H7 (cell line): ENCODE measurements around the gene RBBP5. TPM values are rescaled to one million over a fixed set of nuclear protein-coding genes. Genes with fewer than 3 reads are reported as not detected.

Source experiments
- DNase-seq: peaks from one replicate; pipeline ENCODE4 v3.0.0; 2012
- H3K27me3 ChIP-seq: 2 replicates; pipeline ENCODE4 v1.6.0; 2011; ENCODE audit warnings: mild to moderate bottlenecking, low read length; ENCODE audit not compliant: control insufficient read depth, insufficient read depth
- H3K36me3 ChIP-seq: replicated peaks from 2 replicates; pipeline ENCODE4 v1.5.1; 2011; ENCODE audit warnings: low read length; ENCODE audit not compliant: control insufficient read depth, insufficient read depth
- H3K4me3 ChIP-seq: 2 replicates; pipeline ENCODE4 v1.5.1; 2011; ENCODE audit warnings: low read depth, mild to moderate bottlenecking, control low read depth, low read length, moderate library complexity; ENCODE audit not compliant: insufficient read depth
- total RNA-seq: library from RNA; depleted of rRNA; stranded (reverse); fragments of >200 nt; shearing (Covaris generic); gene quantifications from 2 replicates; pipeline ENCODE4 v1.2.3, GENCODE V29; 2014; rRNA removed

RBBP5 gene
- total RNA-seq, 1 experiment from 2014 or later: 21.7 TPM

GRCh38 chr1:205046870-205047269 lies 74.9 kb downstream of the RBBP5 start:
- Histone ChIP-seq H3K36me3 (no peaks in the 10 kb centered on the region), H3K27me3 (peaks cover 14% of the 10 kb centered on the region), H3K4me3 (no peak overlapping the region)
- DNase-seq: peak; percentile 67

DNA sequence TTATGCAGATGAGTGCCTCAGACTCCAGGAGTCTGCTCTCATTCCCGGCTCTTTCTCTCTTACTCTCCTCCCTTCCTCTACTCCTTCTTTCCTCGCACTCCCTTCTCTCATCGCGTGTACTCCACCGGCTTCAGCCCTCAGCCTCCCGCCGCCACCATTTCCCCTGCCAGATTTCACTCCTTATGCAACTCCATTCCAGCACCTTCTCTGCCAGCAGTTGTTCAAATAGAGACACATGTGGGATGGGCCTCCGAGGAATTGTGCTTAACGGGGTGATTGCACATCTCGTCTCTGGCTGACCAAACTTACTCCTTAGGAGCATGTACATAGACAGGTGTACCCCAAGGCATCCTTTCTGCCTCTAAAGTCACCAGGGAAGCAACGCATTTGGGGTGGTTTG lies 76.6 kb downstream of the RBBP5 start:
- Histone ChIP-seq H3K4me3 (no peak overlapping the region), H3K27me3 (peaks cover 16% of the 10 kb centered on the region), H3K36me3 (no peaks in the 10 kb centered on the region)
- no peak for DNase-seq

- Histone ChIP-seq H3K36me3 (no peaks in the 10 kb centered on the region), H3K4me3 (no peak overlapping the region), H3K27me3 (peaks cover 16% of the 10 kb centered on the region)
- DNase-seq: peak; percentile 72
These were observed 77.0 kb downstream of the RBBP5 start for GRCh38 chr1:205044741-205045140.

- Histone ChIP-seq H3K4me3 (no peak overlapping the region), H3K36me3 (no peaks in the 10 kb centered on the region), H3K27me3 (peaks cover 16% of the 10 kb centered on the region)
- peak; percentile 86 for DNase-seq
These were observed 77.9 kb downstream of the RBBP5 start for GRCh38 chr1:205043866-205044265.

- Histone ChIP-seq H3K4me3 (peak within 1 kb of the TSS; percentile 16; the same call in 1 of the 2 replicates), H3K36me3 (no peaks in the 10 kb centered on the region), H3K27me3 (peaks cover 16% of the 10 kb centered on the region)
- peak; percentile 89 for DNase-seq
These were observed 78.6 kb downstream of the RBBP5 start, which contains the start of gene CNTN2 for GRCh38 chr1:205042911-205043806. CNTN2 (plus strand) TSS chr1:205043212; CDS start chr1:205053186, 9,974 bp downstream.

GRCh38 chr1:205041998-205042910 lies 79.5 kb downstream of the RBBP5 start:
- no peak for DNase-seq
- Histone ChIP-seq H3K36me3 (no peaks in the 10 kb centered on the region), H3K27me3 (peaks cover 16% of the 10 kb centered on the region), H3K4me3 (no peak overlapping the region)

GRCh38 chr1:205041001-205041715 lies 80.6 kb downstream of the RBBP5 start:
- no peak for DNase-seq
- peaks cover 16% of the 10 kb centered on the region for H3K27me3 ChIP-seq
- no peak overlapping the region for H3K4me3 ChIP-seq
- no peaks in the 10 kb centered on the region for H3K36me3 ChIP-seq

DNA sequence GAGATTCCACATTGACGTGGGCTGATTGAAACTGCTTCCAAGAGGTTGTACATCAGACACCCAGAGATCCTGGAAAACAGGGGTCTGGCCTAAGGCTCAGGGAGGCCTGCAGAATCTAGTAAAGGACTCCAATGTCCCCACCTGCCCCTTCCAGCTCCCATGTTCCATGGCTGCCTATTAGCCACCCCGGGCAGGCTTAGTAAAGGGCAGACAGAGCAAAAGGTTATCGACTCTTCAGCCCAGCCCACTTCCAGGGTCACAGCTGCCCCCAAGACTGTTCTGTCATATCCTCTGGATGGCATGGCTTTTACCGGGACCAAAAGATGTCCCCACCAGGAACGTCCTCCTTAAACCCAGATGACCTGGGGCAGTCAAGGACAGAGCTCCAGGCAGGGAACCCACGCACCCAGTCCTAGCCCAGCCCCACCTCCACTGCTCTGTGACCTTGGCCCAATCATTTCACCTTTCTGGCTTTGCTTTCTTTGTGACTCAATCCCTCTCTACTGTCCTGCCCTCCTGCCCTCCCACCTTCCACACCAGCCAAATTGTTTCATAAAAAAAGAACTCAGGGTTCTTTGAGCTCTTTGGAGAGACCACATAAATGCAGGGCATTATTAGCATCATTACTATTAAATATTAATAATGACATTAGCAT lies 83.5 kb downstream of the RBBP5 start:
- Histone ChIP-seq H3K36me3 (no peaks in the 10 kb centered on the region), H3K4me3 (no peak overlapping the region), H3K27me3 (peaks cover 7% of the 10 kb centered on the region)
- DNase-seq: no peak

DNA sequence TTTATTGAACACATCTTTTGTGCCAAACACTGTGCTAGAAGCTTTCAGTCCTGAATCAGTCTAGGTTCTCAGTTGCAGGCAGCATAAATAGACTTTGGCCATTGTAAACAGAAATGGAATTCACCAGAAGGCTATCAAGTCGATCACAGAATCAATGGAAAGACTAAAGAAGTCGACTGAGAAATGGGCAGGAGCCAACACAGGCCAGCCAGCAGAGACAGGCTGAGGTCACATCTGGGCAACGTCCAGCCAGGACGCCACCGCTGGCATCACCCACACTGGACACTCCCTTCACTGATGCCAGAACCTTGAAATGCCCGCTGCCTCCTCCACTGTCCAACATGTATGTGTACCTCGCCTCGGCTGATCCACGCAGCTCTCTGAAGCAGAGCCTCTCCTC lies 84.2 kb downstream of the RBBP5 start:
- no peaks in the 10 kb centered on the region for H3K36me3 ChIP-seq
- peaks cover 6% of the 10 kb centered on the region for H3K27me3 ChIP-seq
- no peak overlapping the region for H3K4me3 ChIP-seq
- DNase-seq: no peak

Other genes starting within 250 kb of the RBBP5 start
- not detected in 2 replicates for gene CNTN2, start 78.8 kb downstream of the RBBP5 start, total RNA-seq
- 1.9 and 2.6 TPM in 2 replicates for gene TMEM81, start 37.5 kb downstream of the RBBP5 start, total RNA-seq
- 10.9 and 13.9 TPM in 2 replicates for gene DSTYK, start 89.7 kb upstream of the RBBP5 start, total RNA-seq
- gene TMCC2, start 106.0 kb upstream of the RBBP5 start, total RNA-seq: 13.6 and 19.3 TPM in 2 replicates
- gene NUAK2, start 199.8 kb upstream of the RBBP5 start, total RNA-seq: 9.2 and 9.8 TPM in 2 replicates
- 2.3 and 5.0 TPM in 2 replicates for gene KLHDC8A, start 234.9 kb upstream of the RBBP5 start, total RNA-seq